ENCODE results near the gene TSBP1.

The TSBP1 gene, protein sequence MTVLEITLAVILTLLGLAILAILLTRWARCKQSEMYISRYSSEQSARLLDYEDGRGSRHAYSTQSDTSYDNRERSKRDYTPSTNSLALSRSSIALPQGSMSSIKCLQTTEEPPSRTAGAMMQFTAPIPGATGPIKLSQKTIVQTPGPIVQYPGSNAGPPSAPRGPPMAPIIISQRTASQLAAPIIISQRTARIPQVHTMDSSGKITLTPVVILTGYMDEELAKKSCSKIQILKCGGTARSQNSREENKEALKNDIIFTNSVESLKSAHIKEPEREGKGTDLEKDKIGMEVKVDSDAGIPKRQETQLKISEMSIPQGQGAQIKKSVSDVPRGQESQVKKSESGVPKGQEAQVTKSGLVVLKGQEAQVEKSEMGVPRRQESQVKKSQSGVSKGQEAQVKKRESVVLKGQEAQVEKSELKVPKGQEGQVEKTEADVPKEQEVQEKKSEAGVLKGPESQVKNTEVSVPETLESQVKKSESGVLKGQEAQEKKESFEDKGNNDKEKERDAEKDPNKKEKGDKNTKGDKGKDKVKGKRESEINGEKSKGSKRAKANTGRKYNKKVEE

GRCh38 chr6:32371803-32372202 lies at the start of gene TSBP1:
TSBP1 (minus strand) TSS chr6:32371903; CDS start chr6:32371706, 197 bp downstream.
- Mint-ChIP-seq H3K27me3 (peaks cover 0 to 11% of the 10 kb centered on the region in 2 donors), H3K27ac (peak within 1 kb of the TSS; percentile 6), H3K4me1 (peaks cover 4 to 15% of the 10 kb centered on the region in 2 donors), H3K36me3 (no peaks in the 10 kb centered on the region), H3K9me3 (no peaks in the 10 kb centered on the region), H3K4me3 (no peak within 1 kb of the TSS)
- no peak for DNase-seq
- no peak for ATAC-seq (replicated peaks)

DNA sequence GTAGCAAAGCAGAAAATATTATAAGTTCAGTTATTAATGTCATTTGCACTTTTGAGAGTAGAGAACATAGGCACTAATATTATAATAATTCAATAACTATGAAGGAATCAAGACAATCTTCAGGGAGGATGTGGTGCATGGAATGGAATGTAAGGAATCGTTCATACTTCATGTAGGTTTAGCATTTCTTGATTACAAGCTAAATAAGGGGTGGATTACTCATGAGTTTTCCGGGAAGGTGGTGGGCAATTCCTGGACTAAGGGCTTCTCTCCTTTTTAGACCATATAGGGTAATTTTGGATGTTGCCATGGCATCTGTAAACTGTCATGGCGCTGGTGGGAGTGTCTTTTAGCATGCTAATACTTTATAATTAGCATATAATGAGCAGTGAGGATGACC lies 44.3 kb upstream of the TSBP1 start:
- DNase-seq (no peak), ATAC-seq (replicated peaks) (no peak)
- Mint-ChIP-seq H3K9me3 (no peaks in the 10 kb centered on the region), H3K4me1 (peaks cover 14 to 20% of the 10 kb centered on the region in 2 donors), H3K36me3 (no peaks in the 10 kb centered on the region), H3K27me3 (peaks cover 24 to 27% of the 10 kb centered on the region in 2 donors), H3K4me3 (peak overlapping the region in 1 of 2 donors; percentile 74), H3K27ac (no peak overlapping the region)

DNA sequence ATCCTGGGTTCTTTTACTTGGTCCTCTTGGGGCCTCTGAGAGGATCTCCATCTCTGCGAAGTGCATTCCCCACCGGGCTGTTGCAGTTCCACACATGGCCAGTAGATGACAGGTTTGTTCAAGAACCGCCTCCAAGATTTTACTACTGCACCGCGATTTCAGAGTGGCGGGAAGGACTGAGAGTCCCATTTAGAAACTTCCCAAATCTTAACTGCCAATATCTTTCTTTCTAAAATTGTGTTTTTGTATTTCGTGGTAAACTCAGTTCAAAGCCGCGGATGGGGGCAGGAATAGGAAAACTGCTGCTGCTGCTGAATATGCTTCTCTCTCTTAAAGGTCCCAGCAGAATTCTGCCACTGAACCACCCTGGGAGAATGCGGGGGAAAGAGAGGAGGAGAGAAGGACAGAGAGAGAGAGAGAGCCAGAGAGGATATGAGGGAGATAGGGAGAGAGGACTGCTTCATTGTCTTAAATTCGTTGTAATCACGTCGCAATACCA lies 43.9 kb upstream of the TSBP1 start:
- peaks cover 24 to 27% of the 10 kb centered on the region in 2 donors for H3K27me3 Mint-ChIP-seq
- peak; percentile 67 for DNase-seq

DNA sequence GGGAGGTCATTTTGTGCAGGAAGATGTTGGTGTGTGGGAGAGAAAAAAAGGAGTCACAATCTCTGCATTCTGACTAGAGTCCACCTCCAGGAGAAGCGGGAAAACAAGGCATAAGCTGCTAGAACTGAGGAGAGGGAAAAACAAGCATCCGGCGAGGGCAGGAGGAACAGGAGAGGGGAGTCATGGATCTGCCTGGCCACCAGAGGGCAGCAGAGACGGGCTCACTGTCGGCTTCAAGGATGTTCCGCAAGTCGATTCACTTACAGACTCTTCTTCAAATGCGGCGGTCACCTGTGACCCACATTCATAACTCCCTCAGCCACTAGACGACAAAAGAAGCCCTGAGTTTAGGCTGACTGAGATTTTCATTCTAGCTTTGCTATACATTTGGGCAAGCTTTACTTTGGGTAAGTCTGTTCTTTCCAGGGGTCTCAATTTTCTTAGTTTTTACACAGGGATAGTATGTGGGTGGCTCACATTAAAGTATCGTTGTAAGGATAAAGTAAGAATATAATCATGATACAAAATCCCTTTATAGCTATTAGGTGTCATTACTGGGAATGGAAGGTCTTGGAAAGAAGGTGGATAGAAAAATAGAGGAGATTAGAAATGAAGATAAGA lies 41.8 kb upstream of the TSBP1 start:
- no peaks in the 10 kb centered on the region for H3K36me3 Mint-ChIP-seq
- H3K27me3 Mint-ChIP-seq = peaks cover 17 to 23% of the 10 kb centered on the region in 2 donors
- peaks cover 12 to 20% of the 10 kb centered on the region in 2 donors for H3K4me1 Mint-ChIP-seq
- ATAC-seq (replicated peaks) (peak; percentile 94 to 96), DNase-seq (peak; percentile 72)
- no peaks in the 10 kb centered on the region for H3K9me3 Mint-ChIP-seq
- peak overlapping the region; percentile 12 to 68 for H3K4me3 Mint-ChIP-seq
- no peak overlapping the region for H3K27ac Mint-ChIP-seq

More for the DNA sequence above, 43.9 kb upstream of the TSBP1 start:
- Mint-ChIP-seq H3K9me3 (no peaks in the 10 kb centered on the region), H3K36me3 (no peaks in the 10 kb centered on the region), H3K4me3 (peak overlapping the region; percentile 37 to 74), H3K4me1 (peaks cover 14 to 20% of the 10 kb centered on the region in 2 donors), H3K27ac (no peak overlapping the region)
- peak; percentile 67 to 78 for ATAC-seq (replicated peaks)

- no peak overlapping the region for H3K4me3 Mint-ChIP-seq
- H3K27me3 Mint-ChIP-seq = peaks cover 23 to 32% of the 10 kb centered on the region in 2 donors
- no peak for ATAC-seq (replicated peaks)
- no peaks in the 10 kb centered on the region for H3K9me3 Mint-ChIP-seq
- H3K36me3 Mint-ChIP-seq = no peaks in the 10 kb centered on the region
- peak overlapping the region; percentile 37 for H3K27ac Mint-ChIP-seq
- peaks cover 12 to 20% of the 10 kb centered on the region in 2 donors for H3K4me1 Mint-ChIP-seq
- DNase-seq = no peak
These were observed 40.0 kb upstream of the TSBP1 start for GRCh38 chr6:32411566-32412327.

DNA sequence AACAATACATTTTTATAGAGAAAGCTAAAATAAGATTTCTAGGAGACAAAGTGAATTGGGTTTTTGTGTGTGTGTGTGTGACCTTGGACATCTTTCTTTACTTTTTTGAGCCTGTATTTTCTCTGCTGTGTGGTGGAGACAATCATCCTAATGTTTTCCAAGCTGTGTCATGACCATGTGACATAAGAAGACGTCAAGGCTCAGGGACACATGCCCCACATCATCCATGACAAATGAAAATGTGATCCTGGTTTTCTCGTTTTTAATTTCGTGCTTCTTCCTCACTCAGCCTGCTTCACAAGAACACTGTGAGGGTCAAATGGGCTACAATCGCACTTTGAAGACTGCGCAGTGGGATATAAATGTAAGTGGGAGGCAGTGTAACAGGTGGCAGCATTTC lies 39.2 kb upstream of the TSBP1 start:
- H3K27me3 Mint-ChIP-seq = peaks cover 23 to 32% of the 10 kb centered on the region in 2 donors
- no peak overlapping the region for H3K27ac Mint-ChIP-seq
- no peak overlapping the region for H3K4me3 Mint-ChIP-seq
- DNase-seq (no peak), ATAC-seq (replicated peaks) (no peak)
- H3K36me3 Mint-ChIP-seq = no peaks in the 10 kb centered on the region
- no peaks in the 10 kb centered on the region for H3K9me3 Mint-ChIP-seq
- peaks cover 12 to 19% of the 10 kb centered on the region in 2 donors for H3K4me1 Mint-ChIP-seq

DNA sequence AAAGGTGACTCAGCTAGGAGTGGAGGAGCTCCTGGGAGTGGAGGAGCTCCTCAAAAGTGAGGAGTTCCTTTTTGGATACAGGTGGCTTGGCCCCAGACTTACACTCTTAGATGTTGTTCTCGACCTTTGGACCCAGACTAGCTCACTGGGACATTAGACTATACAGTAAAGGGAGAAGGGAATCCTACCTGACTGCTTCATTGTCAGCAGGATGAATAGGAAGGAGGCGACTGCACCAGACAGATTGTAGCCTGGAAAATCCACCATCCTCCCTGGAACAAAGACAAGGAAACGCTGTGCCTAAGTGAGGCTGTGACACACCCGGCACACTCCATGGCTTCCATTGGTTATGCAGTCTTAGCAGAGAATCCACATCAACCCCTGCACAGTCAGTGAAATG lies 35.2 kb upstream of the TSBP1 start, which contains the start of gene BTNL2:
BTNL2 (minus strand) TSS at position 325 of the 400 bp plus-strand sequence; CDS start at position 267, 58 bp downstream.
- ATAC-seq (replicated peaks) (no peak), DNase-seq (no peak)
- Mint-ChIP-seq H3K27me3 (peaks cover 22 to 26% of the 10 kb centered on the region in 2 donors), H3K9me3 (no peaks in the 10 kb centered on the region), H3K36me3 (no peaks in the 10 kb centered on the region), H3K4me3 (no peak within 1 kb of the TSS), H3K4me1 (peaks cover 4 to 6% of the 10 kb centered on the region in 2 donors), H3K27ac (no peak within 1 kb of the TSS)

DNA sequence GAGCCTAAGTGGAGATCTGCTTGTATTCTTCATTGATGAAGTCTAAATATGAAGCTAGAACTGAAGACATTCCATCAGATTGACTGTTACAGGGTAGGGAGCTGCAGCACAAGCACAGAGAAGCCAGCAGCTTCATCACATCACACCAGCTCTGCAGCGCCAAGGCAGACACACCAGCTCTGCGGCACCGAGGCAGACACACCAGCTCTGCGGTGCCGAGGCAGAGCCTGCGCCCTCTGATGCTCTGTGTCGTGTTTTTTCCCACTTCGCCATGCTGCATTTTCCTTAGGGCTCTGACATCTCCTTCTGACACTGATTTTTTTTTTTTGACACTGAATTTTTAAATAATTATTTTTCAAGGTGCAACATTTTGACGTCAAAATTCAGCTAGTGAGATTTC lies 34.5 kb upstream of the TSBP1 start:
- no peak for ATAC-seq (replicated peaks)
- Mint-ChIP-seq H3K4me1 (peaks cover 8 to 10% of the 10 kb centered on the region in 2 donors), H3K4me3 (no peak overlapping the region), H3K9me3 (no peaks in the 10 kb centered on the region), H3K27me3 (peaks cover 22 to 26% of the 10 kb centered on the region in 2 donors), H3K27ac (no peak overlapping the region), H3K36me3 (no peaks in the 10 kb centered on the region)
- DNase-seq = no peak

- no peaks in the 10 kb centered on the region for H3K9me3 Mint-ChIP-seq
- peaks cover 22 to 27% of the 10 kb centered on the region in 2 donors for H3K27me3 Mint-ChIP-seq
- no peak overlapping the region for H3K4me3 Mint-ChIP-seq
- DNase-seq = no peak
- H3K36me3 Mint-ChIP-seq = no peaks in the 10 kb centered on the region
- H3K27ac Mint-ChIP-seq = no peak overlapping the region
- ATAC-seq (replicated peaks) = no peak
- H3K4me1 Mint-ChIP-seq = peaks cover 8 to 11% of the 10 kb centered on the region in 2 donors
These were observed 34.0 kb upstream of the TSBP1 start for GRCh38 chr6:32405656-32406055.

DNA sequence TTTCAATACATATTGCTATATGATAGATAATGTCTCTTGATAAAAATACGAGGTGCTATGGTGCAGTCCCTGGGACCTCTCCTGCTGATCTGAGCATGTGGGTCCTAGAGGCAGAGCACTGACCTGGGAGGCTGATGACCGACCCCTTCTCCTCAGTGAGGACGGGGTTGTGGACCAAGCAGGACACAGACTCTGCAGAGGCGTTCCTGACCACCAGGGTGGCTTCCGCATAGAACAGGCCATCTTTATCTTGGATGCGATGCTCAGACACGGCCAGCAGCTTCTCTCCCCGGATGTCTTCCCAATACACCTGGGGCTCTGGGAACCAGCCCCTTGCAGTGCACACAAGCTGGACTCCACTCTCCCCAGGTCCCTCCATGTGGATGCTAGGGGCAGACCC lies 31.1 kb upstream of the TSBP1 start:
- ATAC-seq (replicated peaks) (no peak), DNase-seq (no peak)
- no peaks in the 10 kb centered on the region for H3K9me3 Mint-ChIP-seq
- no peak overlapping the region for H3K4me3 Mint-ChIP-seq
- no peaks in the 10 kb centered on the region for H3K36me3 Mint-ChIP-seq
- H3K4me1 Mint-ChIP-seq = peaks cover 8 to 11% of the 10 kb centered on the region in 2 donors
- H3K27ac Mint-ChIP-seq = no peak overlapping the region
- H3K27me3 Mint-ChIP-seq = peaks cover 19 to 21% of the 10 kb centered on the region in 2 donors

DNA sequence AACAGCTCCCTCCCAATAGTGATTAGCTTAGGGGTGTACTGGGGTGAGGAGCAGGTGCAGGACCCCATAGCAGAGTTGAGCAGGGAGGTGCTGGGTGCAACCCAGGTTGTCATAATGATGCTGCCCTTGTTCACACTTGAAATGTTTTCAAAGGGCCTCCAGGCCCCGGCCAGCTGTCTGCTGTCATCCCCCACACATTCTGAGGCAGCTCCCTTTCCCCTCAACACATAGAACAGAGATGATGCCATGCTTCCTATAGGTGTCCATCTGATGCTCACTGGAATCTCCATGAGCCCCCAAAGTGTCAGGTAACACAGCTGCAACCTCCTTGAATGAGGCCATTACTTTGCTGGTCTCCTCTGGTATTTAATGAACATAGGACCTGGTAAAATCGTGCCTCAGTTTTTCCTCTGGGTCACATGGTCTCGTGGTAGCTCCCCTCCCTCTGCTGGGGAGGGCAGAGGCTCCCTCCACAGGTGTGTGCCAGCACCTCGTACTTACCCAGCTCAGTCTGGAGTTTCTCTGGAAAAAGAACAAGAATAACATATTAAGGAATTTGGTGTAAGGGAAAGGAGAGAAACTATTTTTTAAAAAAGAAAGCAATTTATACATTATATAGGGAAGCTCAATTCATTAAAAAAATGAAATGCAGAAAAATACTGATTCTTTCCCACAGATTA lies 29.7 kb upstream of the TSBP1 start:
- no peak overlapping the region for H3K4me3 Mint-ChIP-seq
- H3K27ac Mint-ChIP-seq = no peak overlapping the region
- H3K9me3 Mint-ChIP-seq = no peaks in the 10 kb centered on the region
- DNase-seq (no peak), ATAC-seq (replicated peaks) (no peak)
- peaks cover 13 to 14% of the 10 kb centered on the region in 2 donors for H3K27me3 Mint-ChIP-seq
- no peaks in the 10 kb centered on the region for H3K36me3 Mint-ChIP-seq
- H3K4me1 Mint-ChIP-seq = peaks cover 13 to 17% of the 10 kb centered on the region in 2 donors

DNA sequence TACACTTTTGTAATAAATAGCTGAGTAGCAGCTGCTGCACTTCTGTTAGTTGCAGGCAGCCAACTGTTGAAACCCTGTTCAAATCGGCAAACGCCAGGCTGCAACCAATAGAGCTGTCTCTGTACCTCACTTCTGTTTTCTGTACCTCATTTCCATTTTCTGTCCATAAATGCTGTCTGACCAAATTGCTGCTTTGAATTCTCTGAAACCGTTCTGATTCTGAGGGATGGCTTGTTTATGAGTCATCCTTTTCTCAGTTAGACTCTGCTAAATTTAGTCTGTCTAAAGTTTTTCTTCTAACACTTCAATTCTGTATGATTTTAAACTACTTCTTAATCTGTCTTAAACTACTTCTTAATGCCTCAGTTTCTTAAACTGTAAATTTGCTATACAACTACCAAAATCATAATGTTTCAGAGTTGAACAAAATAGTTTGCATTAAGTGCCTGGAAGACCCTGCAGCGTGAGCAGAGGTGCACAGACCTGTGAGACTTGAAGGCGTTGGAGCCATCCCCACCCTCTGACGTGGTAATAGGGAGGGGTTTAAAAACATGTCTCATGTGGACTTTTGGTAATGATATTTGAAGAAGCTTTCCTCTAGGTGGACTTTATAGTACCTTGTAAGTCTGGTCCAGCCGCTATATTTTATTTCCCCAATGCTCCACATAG lies 25.7 kb upstream of the TSBP1 start:
- peak; percentile 96 to 97 for ATAC-seq (replicated peaks)
- DNase-seq = peak; percentile 22
- Mint-ChIP-seq H3K4me1 (peaks cover 15 to 22% of the 10 kb centered on the region in 2 donors), H3K27me3 (peaks cover 7 to 16% of the 10 kb centered on the region in 2 donors), H3K36me3 (no peaks in the 10 kb centered on the region), H3K27ac (peak overlapping the region; percentile 33), H3K9me3 (no peaks in the 10 kb centered on the region), H3K4me3 (no peak overlapping the region)

DNA sequence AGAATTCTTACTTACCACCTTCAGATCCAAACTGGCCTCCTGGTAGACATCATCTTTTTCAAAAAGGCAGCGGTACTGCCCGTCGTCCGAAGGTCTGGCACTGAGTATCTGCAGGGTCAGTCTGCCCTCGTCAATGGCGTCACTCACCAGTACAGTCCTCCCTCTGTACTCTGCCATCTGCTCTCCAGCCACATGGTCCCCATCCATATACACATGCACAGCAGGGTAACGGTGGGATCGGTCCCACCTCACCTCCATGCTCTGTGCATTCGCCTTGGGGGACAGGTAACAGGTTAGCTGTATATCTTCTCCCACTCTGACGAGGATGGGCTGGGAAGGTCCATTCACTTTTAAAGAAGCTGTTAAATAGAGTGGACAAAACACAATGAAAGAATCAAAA lies 24.3 kb upstream of the TSBP1 start:
- H3K4me3 Mint-ChIP-seq = no peak overlapping the region
- H3K27me3 Mint-ChIP-seq = peaks cover 7 to 12% of the 10 kb centered on the region in 2 donors
- H3K36me3 Mint-ChIP-seq = no peaks in the 10 kb centered on the region
- H3K4me1 Mint-ChIP-seq = peaks cover 11 to 17% of the 10 kb centered on the region in 2 donors
- no peak for ATAC-seq (replicated peaks)
- H3K9me3 Mint-ChIP-seq = no peaks in the 10 kb centered on the region
- no peak overlapping the region for H3K27ac Mint-ChIP-seq
- no peak for DNase-seq
